Measurements from ENCODE around the gene PHF14. TPM values are rescaled to one million over a fixed set of nuclear protein-coding genes. Genes with fewer than 3 reads are reported as not detected.

Gene PHF14
- total and polyA plus RNA-seq, 5 donors from 2014 or later, result 7.7 to 31.1 (median 9.3) TPM

DNA sequence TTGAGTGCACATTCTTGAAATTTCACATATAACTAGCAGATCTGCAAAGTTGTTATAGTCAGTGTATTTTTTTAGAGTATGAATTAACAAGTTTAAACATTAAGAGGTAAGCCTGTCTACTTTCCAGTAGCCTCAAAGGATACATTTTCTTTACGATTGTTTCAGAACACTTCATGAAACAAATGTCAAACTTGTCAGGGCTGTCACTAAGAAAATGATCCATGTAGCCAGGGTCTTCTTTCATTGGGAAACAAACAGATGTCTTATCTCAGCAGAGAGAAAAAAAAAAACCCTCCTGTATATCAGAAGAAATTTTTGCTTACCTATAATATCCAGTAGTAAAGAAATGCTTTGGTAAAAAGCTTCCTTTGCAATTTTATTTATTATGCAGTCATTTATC is 192.4 kb downstream of the PHF14 start:
- H3K27ac Mint-ChIP-seq, result no peak overlapping the region
- H3K9me3 Mint-ChIP-seq, result no peaks in the 10 kb centered on the region
- H3K27me3 Mint-ChIP-seq, result no peaks in the 10 kb centered on the region
- ATAC-seq (ENCODE audit: low read depth in 2 of 2) (no peak), DNase-seq (no peak)
- peaks cover 0 to 5% (median 0%) of the 10 kb centered on the region in 4 donors for H3K4me1 Mint-ChIP-seq
- Histone ChIP-seq H3K27me3 (ENCODE audit: control insufficient read depth, insufficient read depth, low read length) (no peaks in the 10 kb centered on the region), H3K4me1 (ENCODE audit: control insufficient read depth, insufficient read depth, low read length, poor library complexity, severe bottlenecking) (no peaks in the 10 kb centered on the region), H3K4me3 (ENCODE audit: low read depth, low read length) (no peak overlapping the region), H3K36me3 (ENCODE audit: control insufficient read depth, insufficient read depth, low read length) (no peaks in the 10 kb centered on the region), H3K9me3 (ENCODE audit: control insufficient read depth in 2 of 2, low read length in 2 of 2) (no peaks in the 10 kb centered on the region), H3K27ac (ENCODE audit: insufficient read depth, low read length, poor library complexity, severe bottlenecking) (no peak overlapping the region)
- no peaks in the 10 kb centered on the region for H3K36me3 Mint-ChIP-seq
- no peak overlapping the region for H3K4me3 Mint-ChIP-seq

GRCh38 chr7:11168650-11169170 is 195.0 kb downstream of the PHF14 start:
- Histone ChIP-seq H3K4me3 (ENCODE audit: low read depth, low read length) (no peak overlapping the region), H3K27ac (ENCODE audit: insufficient read depth, low read length, poor library complexity, severe bottlenecking) (no peak overlapping the region), H3K27me3 (ENCODE audit: control insufficient read depth, insufficient read depth, low read length) (no peaks in the 10 kb centered on the region), H3K4me1 (ENCODE audit: control insufficient read depth, insufficient read depth, low read length, poor library complexity, severe bottlenecking) (no peaks in the 10 kb centered on the region), H3K36me3 (ENCODE audit: control insufficient read depth, insufficient read depth, low read length) (no peaks in the 10 kb centered on the region), H3K9me3 (ENCODE audit: control insufficient read depth in 2 of 2, low read length in 2 of 2) (no peaks in the 10 kb centered on the region)
- no peak overlapping the region for H3K4me3 Mint-ChIP-seq
- H3K9me3 Mint-ChIP-seq, result no peaks in the 10 kb centered on the region
- DNase-seq (no peak), ATAC-seq (ENCODE audit: low read depth in 2 of 2) (no peak)
- H3K27ac Mint-ChIP-seq, result no peak overlapping the region
- no peaks in the 10 kb centered on the region for H3K27me3 Mint-ChIP-seq
- H3K4me1 Mint-ChIP-seq, result no peaks in the 10 kb centered on the region
- H3K36me3 Mint-ChIP-seq, result no peaks in the 10 kb centered on the region

GRCh38 chr7:11170175-11170574 is 196.5 kb downstream of the PHF14 start:
- H3K4me3 ChIP-seq (ENCODE audit: low read depth, low read length), result no peak overlapping the region
- no peak overlapping the region for H3K27ac ChIP-seq (ENCODE audit: insufficient read depth, low read length, poor library complexity, severe bottlenecking)
- ATAC-seq (ENCODE audit: low read depth in 2 of 2) (no peak), DNase-seq (no peak)
- H3K27me3 ChIP-seq (ENCODE audit: control insufficient read depth, insufficient read depth, low read length), result no peaks in the 10 kb centered on the region
- H3K4me3 Mint-ChIP-seq, result no peak overlapping the region
- no peaks in the 10 kb centered on the region for H3K36me3 ChIP-seq (ENCODE audit: control insufficient read depth, insufficient read depth, low read length)
- H3K36me3 Mint-ChIP-seq, result no peaks in the 10 kb centered on the region
- H3K27ac Mint-ChIP-seq, result no peak overlapping the region
- no peaks in the 10 kb centered on the region for H3K27me3 Mint-ChIP-seq
- no peaks in the 10 kb centered on the region for H3K9me3 ChIP-seq (ENCODE audit: control insufficient read depth in 2 of 2, low read length in 2 of 2)
- H3K4me1 ChIP-seq (ENCODE audit: control insufficient read depth, insufficient read depth, low read length, poor library complexity, severe bottlenecking), result no peaks in the 10 kb centered on the region
- no peaks in the 10 kb centered on the region for H3K9me3 Mint-ChIP-seq
- H3K4me1 Mint-ChIP-seq, result no peaks in the 10 kb centered on the region

- no peaks in the 10 kb centered on the region for H3K9me3 ChIP-seq (ENCODE audit: control insufficient read depth in 2 of 2, low read length in 2 of 2)
- H3K27me3 Mint-ChIP-seq, result no peaks in the 10 kb centered on the region
- ATAC-seq (ENCODE audit: low read depth in 2 of 2) (no peak), DNase-seq (no peak)
- no peaks in the 10 kb centered on the region for H3K27me3 ChIP-seq (ENCODE audit: control insufficient read depth, insufficient read depth, low read length)
- H3K4me1 Mint-ChIP-seq, result no peaks in the 10 kb centered on the region
- no peaks in the 10 kb centered on the region for H3K4me1 ChIP-seq (ENCODE audit: control insufficient read depth, insufficient read depth, low read length, poor library complexity, severe bottlenecking)
- no peaks in the 10 kb centered on the region for H3K36me3 Mint-ChIP-seq
- no peaks in the 10 kb centered on the region for H3K36me3 ChIP-seq (ENCODE audit: control insufficient read depth, insufficient read depth, low read length)
- no peak overlapping the region for H3K27ac ChIP-seq (ENCODE audit: insufficient read depth, low read length, poor library complexity, severe bottlenecking)
- no peaks in the 10 kb centered on the region for H3K9me3 Mint-ChIP-seq
- no peak overlapping the region for H3K27ac Mint-ChIP-seq
- H3K4me3 Mint-ChIP-seq, result no peak overlapping the region
- H3K4me3 ChIP-seq (ENCODE audit: low read depth, low read length), result no peak overlapping the region
Measured at GRCh38 chr7:11170863-11171568, 197.3 kb downstream of the PHF14 start.

- Histone ChIP-seq H3K36me3 (ENCODE audit: control insufficient read depth, insufficient read depth, low read length) (no peaks in the 10 kb centered on the region), H3K9me3 (ENCODE audit: control insufficient read depth in 2 of 2, low read length in 2 of 2) (no peaks in the 10 kb centered on the region), H3K27ac (ENCODE audit: insufficient read depth, low read length, poor library complexity, severe bottlenecking) (no peak overlapping the region), H3K27me3 (ENCODE audit: control insufficient read depth, insufficient read depth, low read length) (no peaks in the 10 kb centered on the region), H3K4me3 (ENCODE audit: low read depth, low read length) (no peak overlapping the region), H3K4me1 (ENCODE audit: control insufficient read depth, insufficient read depth, low read length, poor library complexity, severe bottlenecking) (no peaks in the 10 kb centered on the region)
- ATAC-seq (ENCODE audit: low read depth in 2 of 2) (no peak), DNase-seq (no peak)
- H3K9me3 Mint-ChIP-seq, result no peaks in the 10 kb centered on the region
- no peaks in the 10 kb centered on the region for H3K36me3 Mint-ChIP-seq
- no peaks in the 10 kb centered on the region for H3K27me3 Mint-ChIP-seq
- no peak overlapping the region for H3K27ac Mint-ChIP-seq
- no peaks in the 10 kb centered on the region for H3K4me1 Mint-ChIP-seq
- no peak overlapping the region for H3K4me3 Mint-ChIP-seq
Measured at GRCh38 chr7:11171569-11172192, 198.0 kb downstream of the PHF14 start.

- H3K4me1 Mint-ChIP-seq, result no peaks in the 10 kb centered on the region
- no peaks in the 10 kb centered on the region for H3K27me3 ChIP-seq (ENCODE audit: control insufficient read depth, insufficient read depth, low read length)
- H3K27ac Mint-ChIP-seq, result no peak overlapping the region
- H3K36me3 Mint-ChIP-seq, result no peaks in the 10 kb centered on the region
- H3K4me3 Mint-ChIP-seq, result no peak overlapping the region
- no peaks in the 10 kb centered on the region for H3K27me3 Mint-ChIP-seq
- no peaks in the 10 kb centered on the region for H3K9me3 Mint-ChIP-seq
- H3K4me1 ChIP-seq (ENCODE audit: control insufficient read depth, insufficient read depth, low read length, poor library complexity, severe bottlenecking), result no peaks in the 10 kb centered on the region
- H3K27ac ChIP-seq (ENCODE audit: insufficient read depth, low read length, poor library complexity, severe bottlenecking), result no peak overlapping the region
- DNase-seq, result no peak
- no peaks in the 10 kb centered on the region for H3K36me3 ChIP-seq (ENCODE audit: control insufficient read depth, insufficient read depth, low read length)
- ATAC-seq (ENCODE audit: low read depth in 2 of 2), result no peak
- H3K9me3 ChIP-seq (ENCODE audit: control insufficient read depth in 2 of 2, low read length in 2 of 2), result no peaks in the 10 kb centered on the region
- no peak overlapping the region for H3K4me3 ChIP-seq (ENCODE audit: low read depth, low read length)
Measured at GRCh38 chr7:11172835-11173234, 199.2 kb downstream of the PHF14 start.

- no peaks in the 10 kb centered on the region for H3K4me1 ChIP-seq (ENCODE audit: control insufficient read depth, insufficient read depth, low read length, poor library complexity, severe bottlenecking)
- ATAC-seq (ENCODE audit: low read depth in 2 of 2) (no peak), DNase-seq (no peak)
- H3K27me3 ChIP-seq (ENCODE audit: control insufficient read depth, insufficient read depth, low read length), result no peaks in the 10 kb centered on the region
- no peak overlapping the region for H3K4me3 Mint-ChIP-seq
- H3K4me1 Mint-ChIP-seq, result no peaks in the 10 kb centered on the region
- H3K9me3 Mint-ChIP-seq, result no peaks in the 10 kb centered on the region
- no peaks in the 10 kb centered on the region for H3K36me3 ChIP-seq (ENCODE audit: control insufficient read depth, insufficient read depth, low read length)
- no peaks in the 10 kb centered on the region for H3K27me3 Mint-ChIP-seq
- no peak overlapping the region for H3K27ac Mint-ChIP-seq
- no peak overlapping the region for H3K27ac ChIP-seq (ENCODE audit: insufficient read depth, low read length, poor library complexity, severe bottlenecking)
- no peak overlapping the region for H3K4me3 ChIP-seq (ENCODE audit: low read depth, low read length)
- no peaks in the 10 kb centered on the region for H3K9me3 ChIP-seq (ENCODE audit: control insufficient read depth in 2 of 2, low read length in 2 of 2)
- no peaks in the 10 kb centered on the region for H3K36me3 Mint-ChIP-seq
Measured at GRCh38 chr7:11175371-11175770, 201.7 kb downstream of the PHF14 start.

GRCh38 chr7:11175887-11176286 is 202.2 kb downstream of the PHF14 start:
- Mint-ChIP-seq H3K9me3 (peaks cover 0 to 2% (median 0%) of the 10 kb centered on the region in 7 donors), H3K36me3 (no peaks in the 10 kb centered on the region), H3K27ac (no peak overlapping the region), H3K27me3 (no peaks in the 10 kb centered on the region), H3K4me3 (no peak overlapping the region), H3K4me1 (no peaks in the 10 kb centered on the region)
- Histone ChIP-seq H3K36me3 (ENCODE audit: control insufficient read depth, insufficient read depth, low read length) (no peaks in the 10 kb centered on the region), H3K27me3 (ENCODE audit: control insufficient read depth, insufficient read depth, low read length) (no peaks in the 10 kb centered on the region), H3K9me3 (ENCODE audit: control insufficient read depth in 2 of 2, low read length in 2 of 2) (no peaks in the 10 kb centered on the region), H3K27ac (ENCODE audit: insufficient read depth, low read length, poor library complexity, severe bottlenecking) (no peak overlapping the region), H3K4me1 (ENCODE audit: control insufficient read depth, insufficient read depth, low read length, poor library complexity, severe bottlenecking) (no peaks in the 10 kb centered on the region), H3K4me3 (ENCODE audit: low read depth, low read length) (no peak overlapping the region)
- DNase-seq (no peak), ATAC-seq (ENCODE audit: low read depth in 2 of 2) (no peak)
